Stimulated activated CD8-positive, alpha-beta memory T cell treated with anti-CD3 and anti-CD28 coated beads, Interleukin-12 subunit alpha, Interleukin-12 subunit beta, amount 100 ng/mL, for 24 hours (primary cell): Measurements from ENCODE around the gene LRCH2.

ENCODE experiments used
- DNase-seq: peaks from one replicate; pipeline ENCODE4 v3.0.0-alpha.2; 2020; ENCODE audit errors: extremely low read depth

The LRCH2 gene

GRCh38 chrX:115204040-115204439 lies 29.9 kb downstream of the LRCH2 start:
- no peak for DNase-seq

- no peak for DNase-seq
Measured at GRCh38 chrX:115192244-115192700, 41.6 kb downstream of the LRCH2 start.

- DNase-seq, result no peak
Measured at GRCh38 chrX:115191490-115192243, 42.2 kb downstream of the LRCH2 start.

GRCh38 chrX:115190636-115191489 lies 43.0 kb downstream of the LRCH2 start:
- DNase-seq, result no peak

- no peak for DNase-seq
Measured at GRCh38 chrX:115189646-115190635, 44.0 kb downstream of the LRCH2 start.

- DNase-seq, result no peak
Measured at GRCh38 chrX:115189110-115189509, 44.8 kb downstream of the LRCH2 start, which contains the start of gene RBMXL3. RBMXL3 (plus strand) TSS chrX:115189410; CDS start chrX:115189442, 32 bp downstream.

- no peak for DNase-seq
Measured at GRCh38 chrX:115183980-115184379, 49.9 kb downstream of the LRCH2 start.

GRCh38 chrX:115178473-115178872 lies 55.4 kb downstream of the LRCH2 start:
- DNase-seq, result no peak

GRCh38 chrX:115177932-115178331 lies 56.0 kb downstream of the LRCH2 start:
- no peak for DNase-seq

GRCh38 chrX:115174548-115174947 lies 59.3 kb downstream of the LRCH2 start:
- DNase-seq, result no peak

- no peak for DNase-seq
Measured at GRCh38 chrX:115173181-115173580, 60.7 kb downstream of the LRCH2 start.

- no peak for DNase-seq
Measured at GRCh38 chrX:115147220-115147619, 86.7 kb downstream of the LRCH2 start.

GRCh38 chrX:115142057-115142456 lies 91.8 kb downstream of the LRCH2 start:
- no peak for DNase-seq

- DNase-seq, result no peak
Measured at GRCh38 chrX:115138040-115138439, 95.9 kb downstream of the LRCH2 start.

- no peak for DNase-seq
Measured at GRCh38 chrX:115134382-115134781, 99.5 kb downstream of the LRCH2 start.

GRCh38 chrX:115112411-115112810 lies 121.5 kb downstream of the LRCH2 start:
- DNase-seq, result no peak

GRCh38 chrX:115098897-115099296 lies 135.0 kb downstream of the LRCH2 start:
- no peak for DNase-seq

GRCh38 chrX:115093191-115093590 lies 140.7 kb downstream of the LRCH2 start:
- DNase-seq, result no peak

- no peak for DNase-seq
Measured at GRCh38 chrX:115089419-115089818, 144.5 kb downstream of the LRCH2 start.

GRCh38 chrX:115068896-115069295 lies 165.0 kb downstream of the LRCH2 start:
- no peak for DNase-seq

GRCh38 chrX:115067812-115068211 lies 166.1 kb downstream of the LRCH2 start:
- DNase-seq, result no peak

- DNase-seq, result no peak
Measured at GRCh38 chrX:115065304-115065703, 168.6 kb downstream of the LRCH2 start.
